Hippocampal formation (tissue), 2 donors: ENCODE results near the gene ANO10.
"Not testable (repeated sequence)": the region's sequence is repeated elsewhere in the genome, so short reads cannot be mapped to it uniquely, and the experiment has no call there.

ENCODE experiments used
- DNase-seq, 2 donors: peaks; one replicate each; lab custom pipeline; 2025; lab: John Stamatoyannopoulos, UW

ANO10 gene

DNA sequence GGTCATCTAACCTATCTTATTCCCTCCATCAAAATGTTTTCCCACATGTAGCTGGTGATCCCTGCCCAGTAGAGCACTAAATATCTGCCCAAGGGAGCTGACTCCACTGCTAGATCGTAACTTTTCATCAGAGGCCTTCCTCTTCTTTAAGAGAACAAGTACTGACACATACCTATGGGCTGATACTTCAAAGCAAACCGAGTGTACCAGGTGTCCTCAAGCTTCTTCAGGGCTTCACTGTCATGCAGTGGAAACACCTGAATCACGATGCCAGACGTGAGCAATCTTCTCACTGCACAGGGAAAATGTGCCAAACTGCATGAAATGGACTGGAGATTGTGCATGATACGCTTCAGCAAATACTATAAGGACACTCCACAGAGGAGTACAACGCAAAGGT lies 41.6 kb downstream of the ANO10 start:
- no peak for DNase-seq

DNA sequence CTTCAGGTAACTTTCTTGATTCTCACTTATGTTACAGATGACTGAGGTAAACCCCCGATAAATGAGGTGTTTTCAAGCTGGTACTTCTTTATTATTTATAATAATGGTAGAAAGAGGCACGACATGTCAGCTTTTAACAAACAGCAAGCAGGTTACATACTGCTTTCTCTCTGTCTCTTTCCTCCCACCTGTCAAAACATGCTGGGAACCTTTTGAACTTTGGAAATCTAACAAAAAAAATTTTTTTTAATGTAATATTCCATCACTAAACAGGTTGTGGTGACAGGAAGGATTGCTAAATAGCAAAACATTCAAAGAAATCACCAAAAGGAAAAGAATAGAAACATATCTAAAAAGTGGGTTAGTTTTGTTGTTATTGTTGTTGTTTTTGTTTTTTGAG lies 48.2 kb downstream of the ANO10 start:
- DNase-seq, result no peak

DNA sequence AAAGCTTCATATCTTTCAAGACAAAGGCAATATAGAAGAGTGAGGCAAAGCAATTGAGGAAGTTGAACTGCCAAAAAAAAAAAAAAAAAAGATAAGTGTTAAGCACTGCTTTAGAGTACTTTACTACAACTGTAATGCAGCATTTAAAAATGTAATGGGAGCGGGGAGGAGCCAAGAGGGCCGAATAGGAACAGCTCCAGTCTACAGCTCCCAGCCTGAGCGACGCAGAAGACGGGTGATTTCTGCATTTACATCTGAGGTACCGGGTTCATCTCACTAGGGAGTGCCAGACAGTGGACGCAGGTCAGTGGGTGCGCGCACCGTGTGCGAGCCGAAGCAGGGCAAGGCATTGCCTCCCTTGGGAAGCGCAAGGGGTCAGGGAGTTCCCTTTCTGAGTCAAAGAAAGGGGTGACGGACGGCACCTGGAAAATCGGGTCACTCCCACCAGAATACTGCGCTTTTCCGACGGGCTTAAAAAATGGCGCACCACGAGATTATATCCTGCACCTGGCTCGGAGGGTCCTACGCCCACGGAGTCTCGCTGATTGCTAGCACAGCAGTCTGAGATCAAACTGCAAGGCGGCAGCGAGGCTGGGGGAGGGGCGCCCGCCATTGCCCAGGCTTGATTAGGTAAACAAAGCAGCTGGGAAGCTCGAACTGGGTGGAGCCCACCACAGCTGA lies 56.0 kb downstream of the ANO10 start:
- DNase-seq, result not testable (repeated sequence)

DNA sequence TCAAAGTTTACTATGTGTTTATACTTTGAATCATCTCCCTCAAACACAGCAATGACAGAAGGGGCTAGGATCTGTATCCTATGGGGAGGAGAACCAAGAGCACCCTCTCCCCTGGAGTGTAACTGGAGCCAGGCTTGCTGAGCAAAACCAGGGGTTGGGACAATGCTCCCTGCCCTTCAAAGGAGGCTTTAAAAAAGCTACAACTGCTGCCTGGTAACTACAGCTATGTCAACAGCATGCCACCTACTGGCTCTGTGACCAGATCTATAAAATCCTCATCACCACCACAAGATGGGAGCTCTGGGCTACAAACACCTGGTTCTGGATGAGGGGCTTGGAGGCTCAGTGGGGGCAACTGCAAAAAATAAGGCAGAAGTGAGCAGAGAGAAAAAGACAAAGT lies 61.9 kb downstream of the ANO10 start:
- DNase-seq, result no peak

DNA sequence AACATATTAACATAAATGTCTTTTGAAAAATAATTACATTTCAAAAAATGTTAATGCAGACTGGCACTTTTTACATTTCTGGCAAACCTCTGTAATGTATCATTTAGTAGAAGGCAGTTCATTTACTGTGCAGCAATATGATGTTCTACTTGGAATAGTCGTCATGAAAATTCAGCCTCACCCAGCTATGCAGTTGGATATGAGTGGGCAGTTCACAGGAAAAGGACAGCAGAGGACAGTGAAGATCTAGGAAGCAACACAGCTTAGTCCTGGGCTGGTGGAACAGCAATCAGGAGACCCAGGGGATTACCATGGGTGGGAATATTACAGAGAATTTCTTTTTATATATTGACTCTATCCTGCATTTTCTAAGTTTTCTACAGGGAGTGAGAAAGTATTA lies 63.6 kb downstream of the ANO10 start:
- DNase-seq, result no peak

DNA sequence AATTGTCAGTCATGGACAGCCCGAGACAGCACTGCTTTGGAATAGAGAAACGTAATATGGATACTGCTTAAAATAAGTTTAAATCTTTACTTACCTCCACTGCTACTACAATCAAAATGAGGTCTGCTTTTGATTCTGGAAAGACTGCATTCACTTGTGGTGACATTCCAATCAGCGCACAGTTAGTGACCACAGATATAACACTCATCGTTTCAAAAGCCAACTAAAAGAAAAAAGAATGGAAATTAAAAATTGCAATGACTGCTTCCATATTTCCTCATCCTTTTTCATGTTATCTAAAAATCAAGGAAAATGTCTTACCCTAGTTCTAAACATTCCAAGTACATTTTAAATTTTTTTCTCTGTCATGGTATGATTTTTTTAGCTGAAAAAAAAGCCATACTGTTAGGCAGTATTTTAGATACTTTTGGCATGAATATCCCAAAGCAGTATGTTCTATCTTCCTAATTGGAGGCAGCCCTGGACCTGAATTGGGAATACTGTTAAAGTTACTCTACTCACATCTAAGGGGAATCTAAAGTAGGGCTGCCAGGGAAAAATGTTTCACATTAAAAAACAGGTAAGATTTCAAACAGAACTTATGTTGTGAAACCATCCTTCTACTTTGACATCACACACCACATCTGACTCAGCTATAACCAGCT lies 72.1 kb downstream of the ANO10 start:
- DNase-seq, result no peak

DNA sequence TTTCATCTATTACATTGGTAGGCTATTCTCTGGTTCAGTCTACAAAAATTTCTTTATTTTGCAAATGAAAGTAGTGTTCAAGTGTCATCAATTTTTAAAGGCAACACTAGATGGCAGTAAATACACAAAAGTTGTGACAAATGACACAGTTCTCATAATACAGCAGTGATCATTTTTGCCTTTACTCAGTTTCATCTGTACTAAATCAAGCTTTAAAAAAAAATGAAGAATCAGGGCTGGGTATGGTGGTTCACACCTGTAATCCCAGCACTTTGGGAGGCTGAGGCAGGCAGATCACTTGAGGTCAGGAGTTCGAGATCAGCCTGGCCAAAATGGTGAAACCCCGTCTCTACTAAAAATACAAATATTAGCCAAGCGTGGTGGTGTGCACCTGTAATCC lies 77.5 kb downstream of the ANO10 start:
- peak in 1 of 2 donors; percentile 57 for DNase-seq

DNA sequence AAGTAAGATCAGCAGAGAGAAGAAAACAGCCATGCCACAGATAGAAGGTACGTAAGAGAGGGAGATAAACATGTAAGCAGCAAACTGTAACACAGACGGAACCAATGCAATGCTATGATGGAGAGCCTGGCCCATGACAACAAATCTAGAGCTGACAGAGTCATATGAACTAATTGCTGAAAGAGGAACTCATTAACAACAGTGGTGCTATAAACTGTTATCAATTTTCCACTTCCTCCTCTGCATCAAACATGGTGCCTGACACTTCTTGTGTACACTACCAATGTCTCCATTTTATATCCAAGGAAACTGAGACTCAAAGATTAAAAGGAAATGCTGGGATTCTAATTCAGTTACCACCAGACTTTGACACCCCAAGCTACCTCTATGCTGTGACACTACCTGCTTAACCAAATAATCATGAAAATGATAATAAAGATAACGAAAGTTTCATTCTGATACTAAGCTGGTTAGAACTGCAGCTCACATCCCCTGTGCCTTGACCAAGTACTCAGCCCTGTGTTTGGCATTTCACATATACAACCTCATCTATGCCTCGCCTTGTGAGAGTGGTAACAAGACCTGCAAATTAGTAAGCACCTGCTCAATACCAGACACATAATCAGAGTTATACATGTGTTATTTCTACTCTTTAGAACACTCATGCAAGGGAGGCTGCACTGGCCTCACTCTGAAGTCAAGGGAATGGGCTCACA lies 79.3 kb downstream of the ANO10 start:
- no peak for DNase-seq

DNA sequence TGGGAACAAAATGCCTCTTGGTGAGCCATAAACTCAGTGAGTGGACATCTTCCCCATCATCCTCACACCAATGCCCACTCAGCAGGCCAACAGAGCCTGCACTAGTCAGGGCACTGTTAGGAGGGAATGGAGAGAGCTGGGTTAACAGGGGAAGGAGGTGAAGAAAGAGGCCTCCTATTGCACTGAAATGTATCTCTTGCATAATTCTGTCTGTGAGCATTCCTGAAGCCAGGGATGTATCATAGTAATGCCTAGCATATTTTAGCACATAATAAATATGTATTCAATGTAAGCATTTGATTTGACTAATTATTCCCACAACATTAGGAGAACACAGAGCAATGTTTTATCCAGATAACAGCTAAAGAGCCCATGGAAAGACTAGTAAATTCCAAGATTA lies 81.2 kb downstream of the ANO10 start:
- no peak for DNase-seq

DNA sequence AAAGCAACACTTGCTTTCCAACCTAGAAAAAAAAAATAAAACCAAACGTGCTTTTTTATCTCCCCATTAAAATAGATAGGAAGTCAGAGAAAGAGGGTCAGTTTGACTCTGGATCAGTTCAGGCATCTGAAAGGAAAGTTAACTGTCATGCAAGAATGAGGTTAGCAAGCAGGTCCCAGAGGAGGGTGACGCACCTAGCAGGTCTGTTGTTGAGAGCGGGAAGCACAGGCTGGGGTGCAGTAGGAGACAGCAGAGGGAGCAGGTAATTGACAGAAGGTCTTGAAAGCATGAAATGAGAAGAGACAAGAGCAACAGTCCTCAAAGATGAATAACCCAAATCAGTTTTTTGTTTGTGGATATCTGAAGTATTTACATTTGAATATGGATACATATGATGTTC lies 82.5 kb downstream of the ANO10 start:
- DNase-seq, result no peak

DNA sequence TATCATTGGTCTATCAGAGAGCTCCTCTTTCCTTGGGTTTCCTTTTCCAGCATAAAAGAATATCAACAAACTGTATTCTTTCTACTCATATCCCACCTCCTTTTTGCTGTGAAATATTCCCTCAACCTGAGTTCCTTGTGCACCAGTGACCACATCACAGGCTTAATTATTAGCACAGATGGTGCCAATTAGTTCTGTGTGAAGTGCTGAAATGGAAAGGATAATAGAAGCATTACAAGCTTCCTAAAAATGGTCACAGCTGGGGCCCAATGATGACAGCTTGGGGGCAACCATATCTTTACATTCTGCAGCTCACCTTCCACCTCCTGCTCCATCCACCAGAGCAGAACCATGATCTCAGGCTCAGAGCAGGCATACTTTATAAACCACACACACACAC lies 84.6 kb downstream of the ANO10 start:
- DNase-seq, result no peak

DNA sequence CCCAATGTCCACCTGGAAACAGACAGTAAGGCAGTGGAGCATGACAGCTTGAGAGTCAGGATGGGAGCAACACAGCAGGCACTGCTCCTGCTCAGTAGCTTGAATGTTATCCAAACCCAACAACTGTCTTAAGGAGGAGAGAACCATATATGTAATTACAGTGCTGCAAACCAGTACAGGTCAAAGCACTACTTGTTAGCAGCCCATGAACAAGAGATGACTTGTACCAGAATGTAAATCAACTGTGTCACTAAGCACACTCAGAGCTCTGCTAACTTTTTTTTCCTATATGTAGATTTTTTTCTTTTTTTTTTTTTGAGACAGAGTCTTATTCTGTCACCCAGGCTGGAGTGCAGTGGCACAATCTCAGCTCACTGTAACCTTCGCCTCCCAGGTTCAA lies 87.1 kb downstream of the ANO10 start:
- DNase-seq, result no peak

DNA sequence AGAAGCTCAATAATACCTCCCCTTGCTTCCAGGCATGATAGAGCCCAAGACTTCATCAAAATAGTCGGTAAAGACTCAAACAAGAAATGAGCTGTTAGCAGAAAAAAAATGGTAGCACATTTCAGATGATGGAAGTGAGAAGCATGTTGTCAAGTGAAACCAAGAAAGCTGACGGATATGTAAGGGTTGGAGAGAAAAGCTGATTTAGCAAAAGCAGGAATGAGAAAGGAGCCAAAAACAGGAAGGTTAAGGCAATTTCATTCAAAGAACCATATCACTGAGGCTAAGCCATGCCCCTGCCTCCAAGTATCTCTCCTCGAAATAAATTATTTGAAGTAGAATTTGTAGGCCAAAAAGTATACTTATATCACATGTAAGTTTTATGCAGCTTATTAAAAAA lies 88.8 kb downstream of the ANO10 start:
- DNase-seq, result no peak

DNA sequence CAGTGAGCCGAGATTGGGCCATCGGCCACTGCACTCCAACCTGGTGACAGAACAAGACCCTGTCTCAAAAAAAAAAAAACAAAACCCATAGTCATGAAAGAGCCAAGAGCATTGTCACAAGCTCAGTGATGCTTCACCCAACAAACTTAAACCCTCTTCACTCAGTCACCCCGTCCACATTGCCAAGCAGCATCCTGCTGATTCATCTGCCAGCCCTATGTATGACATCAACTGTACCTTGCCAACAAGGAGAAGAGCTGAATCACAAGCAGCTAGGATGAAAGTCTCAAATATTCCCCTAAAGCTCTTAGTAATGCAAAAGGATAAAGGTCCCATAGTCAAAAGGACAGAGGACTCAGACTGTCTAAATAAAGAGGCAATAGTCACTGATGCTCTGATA lies 90.0 kb downstream of the ANO10 start:
- no peak for DNase-seq

DNA sequence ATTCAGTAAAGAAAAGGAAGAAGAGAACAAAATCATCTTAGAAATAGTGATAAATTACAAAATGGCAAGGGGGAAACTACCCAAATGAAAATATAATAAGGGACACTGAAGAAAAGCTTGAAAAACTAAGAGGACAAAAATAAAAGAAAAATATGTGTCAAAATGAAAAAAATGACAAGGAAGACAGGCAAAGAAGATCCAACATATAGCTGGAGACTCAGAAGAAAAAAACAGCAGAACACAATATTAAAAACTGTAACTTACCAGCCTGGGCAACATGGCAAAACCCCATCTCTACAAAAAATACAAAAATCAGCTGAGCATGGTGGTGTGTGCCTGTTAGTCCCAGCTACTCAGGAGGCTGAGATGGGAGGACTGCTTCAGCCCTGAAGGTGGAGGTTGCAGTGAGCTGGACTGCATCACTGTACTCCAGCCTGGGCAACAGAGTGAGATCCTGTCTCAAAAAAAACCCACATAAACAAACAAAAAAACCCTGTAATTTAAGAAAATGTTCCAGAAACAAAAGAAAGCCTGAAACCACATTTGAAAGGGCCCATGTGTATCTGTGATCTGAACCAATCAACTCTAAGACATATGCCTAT lies 93.2 kb downstream of the ANO10 start:
- no peak for DNase-seq

DNA sequence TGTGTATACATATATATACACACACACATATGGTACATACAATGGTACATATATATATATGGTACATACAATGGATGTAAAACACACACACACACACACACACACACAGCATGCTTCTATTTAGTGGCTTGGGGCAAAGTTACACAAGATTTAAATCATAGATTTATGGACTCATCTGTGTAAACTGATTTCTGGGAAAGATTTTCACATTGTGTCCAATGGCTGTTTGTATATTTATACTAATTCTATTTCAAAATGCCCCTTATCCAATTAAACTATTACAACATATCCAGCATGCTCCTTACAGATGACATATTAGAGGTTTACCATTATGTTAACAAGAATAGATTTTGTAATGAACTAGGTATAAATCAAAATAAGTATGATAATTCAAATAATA lies 94.9 kb downstream of the ANO10 start:
- DNase-seq, result no peak

DNA sequence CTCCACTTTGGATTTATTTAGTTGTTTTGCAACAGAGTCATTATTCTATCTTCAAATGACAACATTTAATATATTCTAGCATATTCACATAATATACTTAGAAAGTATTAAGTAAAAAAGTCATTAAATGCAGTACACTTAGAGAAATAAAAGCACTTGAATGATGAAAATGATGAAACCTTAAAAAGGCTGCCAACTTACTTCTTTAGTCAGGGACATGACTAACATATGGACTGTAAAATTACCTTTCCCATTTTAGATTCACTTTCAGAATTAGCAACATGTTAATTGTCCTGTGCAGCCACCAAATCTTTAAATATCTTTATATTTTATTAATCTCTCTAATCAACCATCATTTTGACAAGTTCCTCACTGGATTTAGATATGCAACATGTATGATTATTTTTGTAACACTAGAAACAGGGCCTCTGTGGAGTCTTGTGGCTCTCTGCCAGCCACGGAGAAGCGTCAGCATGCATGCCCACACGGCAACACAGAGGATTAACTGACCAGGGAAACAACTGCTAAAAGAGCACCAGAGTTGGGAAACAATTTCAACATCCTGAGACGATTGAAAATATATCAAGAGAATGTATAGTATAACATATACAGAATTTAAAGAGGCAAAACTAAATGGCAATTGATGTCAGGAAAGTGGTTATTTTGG lies 95.7 kb downstream of the ANO10 start:
- no peak for DNase-seq

DNA sequence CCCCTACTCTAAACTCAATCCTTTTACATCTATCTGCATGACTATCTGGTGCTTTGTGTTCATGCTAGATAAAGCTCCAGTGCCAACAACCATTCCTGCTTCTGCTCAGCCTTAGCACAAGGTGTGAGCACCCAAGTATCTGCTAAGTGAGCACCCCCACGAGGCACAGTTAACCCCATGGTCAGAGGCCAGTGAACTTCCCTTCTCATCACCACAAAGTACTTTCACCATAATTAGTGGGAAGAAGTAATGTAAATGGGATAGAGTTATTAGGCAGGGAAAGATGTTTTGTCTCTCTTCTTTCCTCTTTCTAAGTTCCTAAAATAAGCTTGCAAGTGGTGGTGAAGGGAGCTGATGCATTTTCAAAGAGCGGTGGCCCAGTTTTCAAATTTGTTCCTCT lies 96.4 kb downstream of the ANO10 start:
- no peak for DNase-seq

DNA sequence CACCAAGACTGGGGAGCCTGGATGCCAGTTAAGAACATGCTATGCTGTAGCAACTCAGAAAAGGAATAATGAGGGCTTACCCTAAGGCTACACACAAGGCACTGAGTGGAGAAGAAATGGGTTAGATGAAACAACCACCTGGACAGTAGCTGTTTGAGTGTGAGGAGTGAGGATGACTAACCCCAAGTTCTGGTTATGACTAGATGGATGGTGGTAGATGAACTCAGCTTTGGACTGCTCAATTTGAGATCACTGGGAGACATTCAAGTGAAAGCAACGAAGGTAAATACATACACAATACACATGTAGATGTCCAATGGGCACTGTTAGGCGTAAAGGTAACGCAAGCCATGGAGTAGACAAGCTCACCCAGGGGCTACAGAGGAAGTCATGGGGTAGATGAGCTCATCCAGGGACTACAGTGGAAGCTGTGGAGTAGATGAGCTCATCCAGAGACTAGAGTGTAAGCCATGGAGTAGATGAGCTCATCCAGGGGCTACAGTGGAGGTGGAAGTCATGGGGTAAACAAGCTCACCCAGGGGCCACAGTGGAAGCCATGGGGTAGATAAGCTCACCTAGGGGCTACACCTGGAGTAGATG lies 98.3 kb downstream of the ANO10 start:
- DNase-seq, result no peak

DNA sequence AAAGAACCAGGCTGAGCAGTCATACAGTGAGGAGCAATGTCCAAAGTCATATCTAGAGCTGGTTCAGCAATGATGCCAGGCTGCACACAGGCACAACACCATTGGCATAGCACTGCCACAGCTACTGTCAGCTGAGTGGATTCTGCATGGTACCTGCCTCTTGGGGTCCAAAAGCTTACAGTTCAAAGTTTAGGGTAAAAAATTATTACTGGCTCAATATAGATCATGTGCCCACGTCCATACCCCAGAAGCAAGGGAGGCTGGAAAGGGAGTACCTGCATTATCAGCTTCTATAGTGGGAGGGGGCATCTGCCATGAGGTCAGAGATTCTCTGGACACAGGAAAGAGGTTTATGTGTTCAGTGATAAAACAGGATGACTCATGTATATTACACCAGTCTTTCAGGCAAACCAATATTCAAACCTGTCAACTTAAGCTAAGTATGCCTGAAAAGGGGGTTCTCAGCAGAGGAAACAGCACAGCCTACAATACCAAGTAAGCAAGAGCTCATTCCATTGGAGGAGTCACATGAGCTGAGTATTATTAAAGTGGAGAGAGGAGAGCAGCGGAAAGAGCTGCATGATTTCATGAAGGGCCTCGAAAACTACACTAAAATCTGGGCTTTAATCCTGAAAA lies 99.0 kb downstream of the ANO10 start:
- DNase-seq, result no peak

DNA sequence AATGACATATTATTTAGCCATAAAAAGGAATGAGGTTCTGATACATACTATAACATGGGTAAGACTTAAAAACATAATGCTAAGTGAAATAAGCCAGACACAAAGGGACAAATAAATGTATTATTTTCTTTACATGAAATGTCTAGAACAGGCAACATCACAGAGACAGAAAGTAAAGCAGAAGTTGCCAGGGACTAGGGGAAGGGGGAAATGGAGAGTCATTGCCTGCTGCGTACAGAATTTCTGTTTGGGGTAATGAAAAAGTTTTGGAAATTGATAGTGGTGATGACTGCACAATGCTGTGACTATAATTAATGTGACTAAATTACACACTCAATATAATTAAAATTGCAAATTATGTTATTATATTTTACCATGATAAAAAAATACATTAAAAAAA lies 99.9 kb downstream of the ANO10 start:
- DNase-seq, result no peak

DNA sequence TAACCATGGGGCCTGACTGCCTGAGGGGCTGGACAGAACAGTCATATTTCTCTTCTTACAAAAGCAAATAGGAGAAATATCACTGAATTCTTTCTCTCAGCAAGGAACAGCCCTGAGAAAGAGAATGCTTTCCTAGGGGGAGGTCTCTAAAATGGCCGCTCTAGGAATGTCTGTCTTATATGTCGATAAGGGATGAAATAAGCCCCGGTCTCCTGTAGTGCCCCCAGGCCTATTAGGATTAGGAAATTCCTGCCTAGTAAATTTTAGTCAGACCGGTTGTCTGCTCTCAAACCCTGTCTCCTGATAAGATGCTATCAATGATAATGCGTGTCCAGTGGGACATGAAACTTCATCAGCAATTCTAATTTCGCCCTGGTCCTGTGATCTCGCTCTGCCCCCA lies 103.3 kb downstream of the ANO10 start:
- not testable (repeated sequence) for DNase-seq
